T follicular helper cell (primary cell): ENCODE data around the gene NKD1.
"Not testable (repeated sequence)": the region's sequence is repeated elsewhere in the genome, so short reads cannot be mapped to it uniquely, and the experiment has no call there.

ENCODE experiments used
- DNase-seq: peaks from one replicate; pipeline ENCODE4 v3.0.0-alpha.2; 2020; ENCODE audit warnings: low read depth

The NKD1 gene

GRCh38 chr16:50519602-50520001 lies 28.6 kb upstream of the NKD1 start:
- DNase-seq, result no peak

GRCh38 chr16:50520451-50521245 lies 27.5 kb upstream of the NKD1 start:
- DNase-seq, result no peak

- no peak for DNase-seq
Measured at GRCh38 chr16:50521246-50521900, 26.8 kb upstream of the NKD1 start.

GRCh38 chr16:50522324-50522723 lies 25.9 kb upstream of the NKD1 start:
- no peak for DNase-seq

- DNase-seq, result no peak
Measured at GRCh38 chr16:50523710-50524109, 24.5 kb upstream of the NKD1 start.

GRCh38 chr16:50525262-50525661 lies 22.9 kb upstream of the NKD1 start:
- no peak for DNase-seq

GRCh38 chr16:50525716-50526115 lies 22.5 kb upstream of the NKD1 start:
- no peak for DNase-seq

GRCh38 chr16:50526249-50526648 lies 21.9 kb upstream of the NKD1 start:
- DNase-seq, result no peak

- DNase-seq, result no peak
Measured at GRCh38 chr16:50526796-50527195, 21.4 kb upstream of the NKD1 start.

- no peak for DNase-seq
Measured at GRCh38 chr16:50528820-50529219, 19.4 kb upstream of the NKD1 start.

GRCh38 chr16:50529334-50529733 lies 18.9 kb upstream of the NKD1 start:
- no peak for DNase-seq

GRCh38 chr16:50530277-50531236 lies 17.6 kb upstream of the NKD1 start:
- DNase-seq, result no peak

- no peak for DNase-seq
Measured at GRCh38 chr16:50531359-50531758, 16.8 kb upstream of the NKD1 start.

GRCh38 chr16:50531901-50532300 lies 16.3 kb upstream of the NKD1 start:
- DNase-seq, result no peak

GRCh38 chr16:50532576-50532975 lies 15.6 kb upstream of the NKD1 start:
- no peak for DNase-seq

- no peak for DNase-seq
Measured at GRCh38 chr16:50533317-50533716, 14.9 kb upstream of the NKD1 start.

GRCh38 chr16:50534091-50534490 lies 14.1 kb upstream of the NKD1 start:
- no peak for DNase-seq

- DNase-seq, result no peak
Measured at GRCh38 chr16:50534556-50534955, 13.6 kb upstream of the NKD1 start.

- no peak for DNase-seq
Measured at GRCh38 chr16:50534958-50535357, 13.2 kb upstream of the NKD1 start.

GRCh38 chr16:50535506-50536257 lies 12.5 kb upstream of the NKD1 start:
- DNase-seq, result no peak

- not testable (repeated sequence) for DNase-seq
Measured at GRCh38 chr16:50536258-50536645, 11.9 kb upstream of the NKD1 start.
